Measurements from ENCODE around the gene TCF25.
"Not testable (repeated sequence)": the region's sequence is repeated elsewhere in the genome, so short reads cannot be mapped to it uniquely, and the experiment has no call there.

The TCF25 gene

GRCh38 chr16:89921131-89921701, 47.8 kb downstream of the TCF25 start:
- peak; percentile 54 for DNase-seq

- DNase-seq: no peak
Measured at GRCh38 chr16:89921702-89922476, 48.5 kb downstream of the TCF25 start.

- DNase-seq: peak; percentile 76
Measured at GRCh38 chr16:89922477-89922883, 49.1 kb downstream of the TCF25 start.

- DNase-seq: peak; percentile 80
Measured at GRCh38 chr16:89922884-89923639, 49.7 kb downstream of the TCF25 start, which contains the start of gene TUBB3. Gene TUBB3, plus strand, starts transcription at chr16:89923342. Its CDS starts 60 bp downstream, at chr16:89923402.

- peak; percentile 56 for DNase-seq
Measured at GRCh38 chr16:89923640-89924296, 50.4 kb downstream of the TCF25 start.

- peak; percentile 62 for DNase-seq
Measured at GRCh38 chr16:89924297-89924924, 51.0 kb downstream of the TCF25 start.

GRCh38 chr16:89924925-89925307, 51.5 kb downstream of the TCF25 start:
- DNase-seq: no peak

GRCh38 chr16:89925596-89926079, 52.2 kb downstream of the TCF25 start:
- peak; percentile 53 for DNase-seq

- DNase-seq: no peak
Measured at GRCh38 chr16:89931305-89931896, 58.0 kb downstream of the TCF25 start.

- DNase-seq: no peak
Measured at GRCh38 chr16:89931964-89932363, 58.6 kb downstream of the TCF25 start.

GRCh38 chr16:89934019-89934418, 60.6 kb downstream of the TCF25 start:
- not testable (repeated sequence) for DNase-seq

GRCh38 chr16:89934611-89935553, 61.5 kb downstream of the TCF25 start:
- DNase-seq: no peak

- not testable (repeated sequence) for DNase-seq
Measured at GRCh38 chr16:89935620-89936019, 62.2 kb downstream of the TCF25 start.

- DNase-seq: no peak
Measured at GRCh38 chr16:89936034-89936433, 62.6 kb downstream of the TCF25 start.

GRCh38 chr16:89936508-89936907, 63.1 kb downstream of the TCF25 start:
- no peak for DNase-seq

- DNase-seq: no peak
Measured at GRCh38 chr16:89936981-89937380, 63.6 kb downstream of the TCF25 start.

- DNase-seq: no peak
Measured at GRCh38 chr16:89938175-89938885, 64.9 kb downstream of the TCF25 start.

- no peak for DNase-seq
Measured at GRCh38 chr16:89944773-89945172, 71.4 kb downstream of the TCF25 start.

- no peak for DNase-seq
Measured at GRCh38 chr16:89945654-89946053, 72.3 kb downstream of the TCF25 start.

GRCh38 chr16:89946515-89946914, 73.1 kb downstream of the TCF25 start:
- no peak for DNase-seq
